ENCODE measurements around the gene TMOD2. TPM values are rescaled to one million over a fixed set of nuclear protein-coding genes. Genes with fewer than 3 reads are reported as not detected.

Gene TMOD2
- total RNA-seq, 1 donor from 2014 or later, result 14.6 TPM

- Mint-ChIP-seq H3K36me3 (ENCODE audit: low read depth) (no peaks in the 10 kb centered on the region), H3K27ac (no peak overlapping the region), H3K9me3 (no peaks in the 10 kb centered on the region), H3K27me3 (no peaks in the 10 kb centered on the region), H3K4me3 (no peak overlapping the region), H3K4me1 (peaks cover 22% of the 10 kb centered on the region)
- intact Hi-C loops (cut with micrococcal nuclease), result no loop called here
- CTCF ChIA-PET, result interaction anchor here (1.2 to 2.2 kb wide), 3 partner anchors 18 to 106 kb away, joined by 3 to 15 read pairs (median 6); no protein-coding TSS in a partner anchor
- no peak for ATAC-seq (ENCODE audit: low read depth)
- POLR2A ChIA-PET, result interaction anchor here (2.6 kb wide), 1 partner anchor 19 kb away, joined by 11 read pairs; the partner anchor contains the start of gene LYSMD2
- TF ChIP-seq CTCF (IDR thresholded peaks at IDR 0.05), result no peak
- no peak for DNase-seq
Measured at GRCh38 chr15:51756482-51756881, 5.1 kb downstream of the TMOD2 start.

- POLR2A ChIA-PET, result no interaction called here
- Mint-ChIP-seq H3K4me3 (no peak overlapping the region), H3K27me3 (no peaks in the 10 kb centered on the region), H3K4me1 (peaks cover 16% of the 10 kb centered on the region), H3K9me3 (no peaks in the 10 kb centered on the region), H3K27ac (no peak overlapping the region), H3K36me3 (ENCODE audit: low read depth) (no peaks in the 10 kb centered on the region)
- DNase-seq (no peak), ATAC-seq (ENCODE audit: low read depth) (no peak)
- intact Hi-C loops (cut with micrococcal nuclease), result no loop called here
- no peak for TF ChIP-seq CTCF (IDR thresholded peaks at IDR 0.05)
- CTCF ChIA-PET, result interaction anchor here (1.3 to 2.2 kb wide), 3 partner anchors 10 to 108 kb away, joined by 5 to 15 read pairs (median 5); no protein-coding TSS in a partner anchor
Measured at GRCh38 chr15:51757450-51757849, 6.1 kb downstream of the TMOD2 start.

GRCh38 chr15:51758645-51759044, 7.2 kb downstream of the TMOD2 start:
- POLR2A ChIA-PET, result no interaction called here
- intact Hi-C loops (cut with micrococcal nuclease), result no loop called here
- no peak for TF ChIP-seq CTCF (IDR thresholded peaks at IDR 0.05)
- DNase-seq (no peak), ATAC-seq (ENCODE audit: low read depth) (no peak)
- H3K36me3 Mint-ChIP-seq (ENCODE audit: low read depth), result no peaks in the 10 kb centered on the region
- no peaks in the 10 kb centered on the region for H3K27me3 Mint-ChIP-seq
- no peaks in the 10 kb centered on the region for H3K9me3 Mint-ChIP-seq
- CTCF ChIA-PET, result interaction anchor here (1.3 to 2.2 kb wide), 3 partner anchors 9 to 109 kb away, joined by 5 to 15 read pairs (median 5); no protein-coding TSS in a partner anchor
- no peak overlapping the region for H3K27ac Mint-ChIP-seq
- H3K4me3 Mint-ChIP-seq, result no peak overlapping the region
- peaks cover 10% of the 10 kb centered on the region for H3K4me1 Mint-ChIP-seq

GRCh38 chr15:51759557-51760070, 8.2 kb downstream of the TMOD2 start:
- Mint-ChIP-seq H3K27ac (no peak overlapping the region), H3K4me1 (peaks cover 5% of the 10 kb centered on the region), H3K4me3 (no peak overlapping the region), H3K36me3 (ENCODE audit: low read depth) (no peaks in the 10 kb centered on the region), H3K9me3 (no peaks in the 10 kb centered on the region), H3K27me3 (no peaks in the 10 kb centered on the region)
- ChIA-PET POLR2A (no interaction called here), CTCF (no interaction called here)
- DNase-seq, result no peak
- no peak for ATAC-seq (ENCODE audit: low read depth)
- no peak for TF ChIP-seq CTCF (IDR thresholded peaks at IDR 0.05)
- intact Hi-C loops (cut with micrococcal nuclease), result no loop called here

- CTCF ChIA-PET, result interaction anchor here (0.8 to 2.5 kb wide), 2 partner anchors 16 to 111 kb away, joined by 3 to 13 read pairs; no protein-coding TSS in a partner anchor
- H3K36me3 Mint-ChIP-seq (ENCODE audit: low read depth), result no peaks in the 10 kb centered on the region
- no peaks in the 10 kb centered on the region for H3K27me3 Mint-ChIP-seq
- no peak overlapping the region for H3K4me3 Mint-ChIP-seq
- POLR2A ChIA-PET, result interaction anchor here (1.4 kb wide), 1 partner anchor 23 kb away, joined by 3 read pairs; the partner anchor contains the start of gene LYSMD2
- intact Hi-C loops (cut with micrococcal nuclease), result no loop called here
- H3K27ac Mint-ChIP-seq, result no peak overlapping the region
- no peak for ATAC-seq (ENCODE audit: low read depth)
- peaks cover 5% of the 10 kb centered on the region for H3K4me1 Mint-ChIP-seq
- no peak for TF ChIP-seq CTCF (IDR thresholded peaks at IDR 0.05)
- no peak for DNase-seq
- H3K9me3 Mint-ChIP-seq, result no peaks in the 10 kb centered on the region
Measured at GRCh38 chr15:51760805-51761204, 9.4 kb downstream of the TMOD2 start.

Measured in activated B cell treated with CpG ODN at 0.5 μM for 24 hours (primary cell).